ENCODE measurements around the gene RPS6KA5.
"Not testable (repeated sequence)": the region's sequence is repeated elsewhere in the genome, so short reads cannot be mapped to it uniquely, and the experiment has no call there.

Gene RPS6KA5

DNA sequence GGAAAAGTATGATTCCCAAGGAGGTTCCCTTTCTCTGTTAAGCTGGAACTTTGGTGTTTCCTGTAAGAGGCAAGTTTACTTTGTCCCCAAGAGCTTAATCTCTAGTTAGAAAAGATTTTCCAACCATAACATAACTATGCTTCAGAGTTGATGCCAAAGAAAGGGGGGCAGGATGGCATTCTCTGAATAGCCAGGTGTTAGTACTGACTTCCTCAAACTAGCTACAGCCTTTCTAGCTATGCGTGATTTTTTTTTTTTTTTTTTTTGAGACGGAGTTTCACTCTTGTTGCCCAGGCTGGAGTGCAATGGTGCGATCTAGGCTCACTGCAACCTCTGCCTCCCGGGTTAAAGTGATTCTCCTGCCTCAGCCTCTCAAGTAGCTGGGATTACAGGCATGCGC lies 204.3 kb downstream of the RPS6KA5 start:
- DNase-seq = not testable (repeated sequence)

DNA sequence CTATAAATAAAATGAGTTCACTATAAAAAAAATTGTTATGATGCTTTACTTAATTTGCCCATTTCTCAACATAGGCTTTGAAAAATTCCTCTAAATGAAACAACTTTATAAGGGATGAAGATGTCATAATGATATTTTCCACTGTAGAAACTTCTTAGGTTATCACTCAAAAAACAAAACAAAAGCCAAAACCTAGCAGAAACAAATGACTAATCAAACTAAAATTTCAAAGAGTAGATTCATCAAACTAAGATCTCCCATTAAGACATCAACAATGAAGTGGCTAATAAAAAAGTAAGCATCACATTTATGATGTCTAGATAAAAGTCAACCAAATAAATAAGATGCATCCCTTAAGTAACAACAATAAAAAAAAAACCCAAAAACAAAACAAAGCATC lies 207.3 kb downstream of the RPS6KA5 start:
- DNase-seq = no peak

DNA sequence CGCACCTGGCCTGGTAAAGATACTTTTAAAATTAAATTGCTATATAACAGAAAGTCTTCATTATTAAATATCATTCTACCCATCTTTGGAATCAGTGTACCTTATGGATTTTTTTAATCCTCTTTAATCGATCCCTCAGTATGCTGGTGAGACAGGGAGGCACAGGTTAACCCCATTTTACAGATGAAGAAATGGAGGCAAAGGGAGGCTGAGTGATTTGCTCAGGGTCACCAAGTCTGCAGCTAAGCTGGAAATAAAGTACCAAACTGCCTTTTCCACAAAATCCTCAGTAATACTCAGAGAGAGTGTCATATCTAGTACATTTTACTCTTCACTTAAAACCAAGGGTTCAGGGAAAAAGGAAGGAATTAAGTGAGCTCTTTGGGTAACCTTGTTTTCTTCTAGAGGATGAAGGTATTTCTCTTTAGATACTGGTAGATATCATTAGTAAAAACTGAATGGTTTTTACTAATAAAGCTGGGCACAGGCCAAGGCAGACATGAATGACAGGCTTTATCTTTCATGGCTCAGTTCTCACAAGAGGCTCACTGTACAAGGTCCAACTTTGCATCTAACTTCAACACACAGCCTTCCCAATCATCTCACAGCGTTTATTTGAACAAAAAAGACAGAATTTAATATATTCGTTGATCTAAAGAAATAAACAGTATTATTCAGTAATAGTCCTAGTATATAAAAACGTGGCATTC lies 209.0 kb downstream of the RPS6KA5 start:
- no peak for DNase-seq

DNA sequence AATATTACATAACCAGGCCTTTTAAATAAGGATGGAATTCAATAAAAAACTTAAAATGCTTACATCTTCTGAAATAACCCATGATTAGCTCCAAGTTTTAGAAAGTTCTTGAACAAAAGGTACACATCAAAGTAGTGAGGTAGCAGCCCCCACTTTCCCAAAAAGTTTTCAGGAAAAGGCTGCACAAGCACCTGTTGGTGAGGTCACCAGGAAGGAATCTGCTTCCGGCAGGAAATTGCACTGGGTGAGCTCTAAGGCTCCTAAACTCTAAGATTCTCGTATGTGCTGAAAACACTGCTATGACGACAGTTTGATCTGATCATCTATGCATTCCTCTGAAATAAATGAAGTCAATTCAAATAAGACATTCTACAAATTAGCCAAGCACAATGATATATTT lies 210.0 kb downstream of the RPS6KA5 start:
- no peak for DNase-seq

DNA sequence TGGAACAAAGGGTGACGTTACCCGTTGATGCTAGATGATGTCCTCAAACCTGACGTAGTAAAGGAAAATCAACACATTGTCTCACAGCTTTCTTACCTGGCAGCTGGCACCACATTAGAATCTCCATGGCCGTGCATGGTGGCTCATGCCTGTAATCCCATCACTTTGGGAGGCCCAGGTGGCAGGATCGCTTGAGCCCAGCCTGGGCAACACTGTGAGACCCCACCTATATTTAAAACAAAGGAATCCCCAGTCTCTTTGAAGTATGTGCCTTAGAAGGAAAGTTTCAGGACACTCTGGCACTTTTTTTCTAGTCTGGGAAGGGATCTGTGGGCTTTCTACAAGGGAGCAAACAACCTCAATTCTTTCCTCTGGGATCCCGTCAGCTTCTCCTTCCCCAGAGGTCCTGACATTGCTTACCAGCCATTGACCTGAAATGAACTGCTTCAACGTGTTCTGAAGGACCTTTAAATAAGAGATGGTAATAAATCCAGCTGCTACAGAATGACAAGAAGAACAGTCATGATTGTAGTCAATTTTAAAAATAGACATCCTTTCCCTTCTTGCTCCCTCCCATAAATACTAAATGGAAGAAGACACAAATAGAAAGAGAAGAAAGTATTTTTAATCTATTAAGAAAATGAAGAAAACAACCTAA lies 210.5 kb downstream of the RPS6KA5 start:
- no peak for DNase-seq

DNA sequence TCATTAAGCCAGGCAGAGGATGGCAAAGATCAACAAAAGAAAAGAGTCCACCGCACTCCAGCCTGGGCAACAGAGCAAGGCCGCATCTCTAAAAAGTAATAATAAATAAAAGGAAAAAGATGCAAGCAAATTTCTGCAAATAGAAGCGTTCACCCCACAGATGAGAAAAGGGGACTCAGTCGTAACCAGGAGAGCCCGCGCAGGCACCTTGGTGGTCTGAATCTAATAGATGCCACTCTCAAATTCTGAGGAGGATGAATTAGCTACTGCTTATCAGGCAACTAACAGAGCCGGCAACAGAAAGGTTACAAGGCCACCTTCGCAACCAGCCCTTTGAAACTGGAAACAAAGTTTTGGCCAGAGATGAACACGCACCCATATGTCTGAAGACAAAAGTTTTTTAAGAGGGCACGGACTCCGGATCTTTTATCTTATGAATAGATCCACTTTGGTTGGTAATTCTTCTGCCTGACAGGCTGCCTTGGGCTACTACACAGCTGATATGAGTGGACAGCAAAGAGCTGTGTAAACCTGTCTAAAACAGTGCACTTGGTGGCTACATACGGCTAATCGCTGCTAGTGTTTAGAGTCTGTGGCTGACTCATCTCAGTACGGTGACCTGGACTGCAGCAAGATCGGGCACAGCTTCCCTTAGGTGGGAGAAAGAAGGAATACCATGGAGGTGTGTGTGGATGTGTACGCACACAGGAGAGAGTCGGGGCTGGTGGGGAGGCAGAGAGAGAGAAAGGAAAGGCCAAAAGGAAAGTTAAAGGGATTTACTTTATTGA lies 211.3 kb downstream of the RPS6KA5 start:
- no peak for DNase-seq

DNA sequence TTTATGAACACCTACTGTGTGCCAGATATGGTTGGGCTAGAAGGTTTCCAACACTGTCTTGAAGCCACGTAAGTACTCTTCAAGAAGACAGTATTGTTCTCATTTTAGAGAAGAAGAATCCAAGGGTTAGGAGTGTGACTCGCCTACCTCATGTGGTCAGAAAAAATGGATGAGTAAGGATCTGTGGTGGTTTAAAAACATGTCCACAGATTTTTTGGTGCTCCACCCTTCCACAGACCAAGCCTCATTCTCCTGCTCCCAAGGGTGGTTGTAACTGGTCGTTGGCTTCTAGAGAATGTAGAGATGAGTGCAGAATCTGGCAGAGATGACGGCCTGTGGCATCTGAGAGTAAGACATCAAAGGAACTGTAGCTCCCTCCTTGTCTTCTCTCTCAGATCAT lies 213.9 kb downstream of the RPS6KA5 start:
- no peak for DNase-seq

DNA sequence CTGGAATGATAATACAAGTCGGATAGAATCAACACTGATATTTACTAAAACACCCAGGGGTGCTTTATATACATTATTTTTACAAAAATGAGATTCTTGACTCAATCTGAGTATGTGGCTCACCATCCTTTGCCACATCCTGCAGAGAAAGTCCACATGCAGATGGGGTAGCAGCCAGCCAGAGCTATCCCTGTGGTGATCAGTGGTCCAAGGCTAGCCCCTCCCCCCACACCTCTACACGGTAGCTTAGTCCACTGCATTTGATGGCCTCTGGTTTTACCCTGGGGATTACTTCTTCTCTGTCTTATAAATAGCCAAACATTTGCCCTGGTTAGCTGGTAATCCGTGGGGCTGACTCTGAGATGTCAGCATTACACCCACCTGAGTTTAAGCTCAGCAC lies 216.1 kb downstream of the RPS6KA5 start:
- no peak for DNase-seq

DNA sequence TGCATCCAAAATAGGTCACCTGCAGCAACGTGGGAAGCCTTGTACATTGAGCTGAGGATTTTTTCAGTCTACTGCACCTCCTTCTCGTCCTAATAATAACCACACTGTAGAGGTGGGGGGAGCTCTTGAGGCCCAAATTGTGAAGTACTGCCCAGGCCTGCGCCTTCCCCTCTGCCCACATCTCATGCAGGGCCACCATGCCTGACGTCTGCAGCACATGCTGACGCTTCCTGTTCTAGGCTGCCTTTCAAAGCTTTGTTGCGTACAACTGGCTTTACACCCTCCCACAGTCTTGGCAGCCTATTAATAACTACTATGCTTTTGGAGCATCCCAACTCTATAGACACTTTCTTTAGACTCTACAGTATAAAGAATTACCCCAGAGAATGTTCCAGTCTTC lies 217.7 kb downstream of the RPS6KA5 start:
- DNase-seq = no peak

DNA sequence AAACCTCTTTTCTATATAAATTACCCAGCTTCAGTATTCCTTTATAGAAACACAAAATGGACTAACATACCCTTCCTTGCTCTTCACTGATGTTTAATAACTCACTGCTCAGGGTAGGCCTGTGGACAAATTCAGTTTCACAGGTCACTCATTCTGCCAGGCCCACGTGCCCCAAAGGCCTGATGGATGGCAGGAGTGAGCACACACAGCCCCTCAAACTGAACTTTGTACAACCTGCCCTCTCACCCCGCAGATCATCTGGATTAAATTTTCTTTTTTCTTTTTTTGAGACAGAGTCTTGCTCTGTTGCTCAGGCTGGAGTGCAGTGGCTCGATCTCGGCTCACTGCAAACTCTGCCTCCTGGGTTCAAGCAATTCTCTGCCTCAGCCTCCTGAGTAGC lies 219.8 kb downstream of the RPS6KA5 start:
- not testable (repeated sequence) for DNase-seq

DNA sequence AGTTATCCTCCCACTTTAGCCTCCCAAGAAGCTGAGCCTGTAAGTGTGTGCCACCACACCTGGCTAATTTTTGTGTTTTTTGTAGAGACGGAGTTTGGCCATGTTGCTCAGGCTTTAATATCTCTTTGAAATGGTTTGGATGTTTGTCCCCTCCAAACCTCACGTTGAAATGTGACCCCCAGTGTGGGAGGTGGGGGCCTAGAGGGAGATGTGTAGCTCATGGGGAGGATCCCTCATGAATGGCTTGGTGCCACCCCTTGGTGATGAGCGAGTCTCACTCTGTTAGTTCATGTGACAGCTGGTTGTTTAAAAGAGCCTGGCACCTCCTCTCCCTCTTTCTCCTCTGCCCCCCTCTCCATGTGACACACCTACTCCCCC lies 220.6 kb downstream of the RPS6KA5 start:
- DNase-seq = no peak

DNA sequence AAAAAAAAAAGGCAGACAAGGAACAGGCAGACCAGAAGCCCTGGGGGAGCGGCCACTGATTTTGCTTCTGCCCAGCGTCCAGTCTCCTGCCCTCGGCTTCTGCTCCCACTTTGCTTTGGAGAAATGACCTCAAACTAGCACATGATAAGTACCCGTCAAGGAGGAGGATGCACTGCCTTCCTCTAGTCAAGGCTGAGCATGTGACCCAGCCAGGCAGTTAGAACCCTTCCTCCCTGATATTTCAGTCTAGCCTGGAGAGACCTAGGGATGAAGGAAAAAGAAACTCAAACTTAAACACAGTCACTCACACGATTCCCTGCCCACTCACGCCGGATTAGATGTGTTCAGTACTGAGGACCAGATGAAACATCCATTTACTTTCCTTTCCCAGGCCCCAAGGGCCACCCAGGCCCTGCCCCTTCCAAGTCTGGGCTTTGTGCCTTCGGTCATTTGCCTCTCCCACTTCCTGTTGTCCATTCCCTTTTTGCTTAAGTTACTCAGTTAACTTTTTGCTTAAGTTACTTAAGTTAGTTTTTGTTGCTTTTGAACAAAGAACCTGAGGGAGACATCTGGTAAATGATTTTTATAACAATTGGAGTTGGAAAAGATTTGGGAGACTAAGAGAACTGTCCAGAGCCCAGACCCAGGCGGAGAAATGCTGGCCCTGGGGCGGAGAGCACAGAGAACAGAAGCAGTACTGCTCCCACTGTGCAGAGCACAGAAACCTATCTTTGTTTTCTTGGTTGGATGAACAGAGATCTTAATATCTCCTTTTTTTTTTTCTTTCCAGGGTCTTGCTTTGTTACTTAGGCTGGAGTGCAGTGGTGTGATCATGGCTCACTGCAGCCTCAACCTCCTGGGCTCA lies 221.2 kb downstream of the RPS6KA5 start:
- DNase-seq = no peak

DNA sequence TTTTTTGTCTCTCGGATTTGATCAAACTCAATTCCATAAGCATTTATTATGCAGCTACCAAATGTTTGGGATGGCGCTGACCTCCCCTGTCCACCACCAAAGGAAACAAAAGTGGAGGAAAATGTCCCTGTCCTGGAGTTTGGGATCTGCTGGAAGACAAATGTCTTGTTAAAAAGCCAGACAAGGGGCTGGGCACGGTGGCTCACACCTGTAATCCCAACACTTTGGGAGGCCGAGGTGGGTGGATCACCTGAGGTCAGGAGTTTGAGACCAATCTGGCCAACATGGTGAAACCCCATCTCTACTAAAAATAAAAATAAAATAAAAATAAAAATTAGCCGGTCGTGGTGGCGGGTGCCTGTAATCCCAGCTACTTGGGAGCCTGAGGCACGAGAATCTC lies 221.9 kb downstream of the RPS6KA5 start:
- DNase-seq = not testable (repeated sequence)

DNA sequence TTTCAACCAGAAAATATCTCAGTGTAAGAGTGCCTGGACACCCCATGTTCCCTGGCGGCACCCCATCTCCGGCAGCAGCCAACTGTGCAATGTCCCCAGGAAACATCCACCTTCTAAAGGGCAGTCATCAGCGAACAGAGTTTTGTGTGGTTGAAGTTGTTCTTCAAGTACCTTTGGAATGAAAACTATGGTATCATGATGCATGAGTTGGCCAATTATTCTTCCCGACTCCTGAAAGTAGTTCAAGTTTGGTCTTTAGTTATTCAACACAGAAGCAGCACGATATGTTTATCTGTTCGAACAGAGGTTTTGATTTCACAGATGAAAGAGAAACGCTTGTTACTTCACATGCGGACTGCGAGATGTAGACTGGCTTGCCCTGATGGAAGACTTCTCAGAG lies 223.1 kb downstream of the RPS6KA5 start:
- no peak for DNase-seq

DNA sequence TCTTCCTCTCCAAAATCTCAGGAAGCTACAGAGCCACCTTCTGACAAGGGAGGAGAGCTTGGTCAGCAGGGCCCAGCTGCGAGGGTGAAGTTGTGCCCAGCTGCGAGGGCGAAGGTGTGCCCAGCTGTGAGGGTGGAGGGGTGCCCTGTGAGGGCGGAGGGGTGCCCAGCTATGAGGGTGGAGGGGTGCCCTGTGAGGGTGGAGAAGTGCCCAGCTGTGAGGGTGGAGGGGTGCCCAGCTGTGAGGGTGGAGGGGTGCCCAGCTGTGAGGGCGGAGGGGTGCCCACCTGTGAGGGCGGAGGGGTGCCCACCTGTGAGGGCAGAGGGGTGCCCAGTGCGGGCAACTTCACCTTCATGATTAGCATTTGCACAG lies 223.8 kb downstream of the RPS6KA5 start:
- no peak for DNase-seq

DNA sequence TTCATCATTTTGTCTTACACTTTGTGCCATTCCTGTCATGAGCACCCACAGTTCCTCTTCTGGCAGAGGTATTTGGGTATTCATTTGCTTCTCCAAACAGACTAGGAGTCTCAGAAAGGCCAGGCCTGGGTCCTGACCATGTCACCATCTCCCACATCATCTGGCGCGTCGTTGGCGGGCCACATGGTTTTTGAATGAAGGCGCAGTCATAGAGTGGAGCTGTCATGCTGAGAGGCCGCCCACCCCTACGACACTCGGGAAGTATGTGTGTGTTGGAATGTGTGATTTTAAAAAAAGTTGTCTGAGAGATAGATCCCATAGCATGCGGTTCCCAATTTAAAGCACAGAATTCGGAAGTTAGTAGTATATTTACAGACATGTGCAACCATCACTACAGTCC lies 228.6 kb downstream of the RPS6KA5 start:
- DNase-seq = no peak

DNA sequence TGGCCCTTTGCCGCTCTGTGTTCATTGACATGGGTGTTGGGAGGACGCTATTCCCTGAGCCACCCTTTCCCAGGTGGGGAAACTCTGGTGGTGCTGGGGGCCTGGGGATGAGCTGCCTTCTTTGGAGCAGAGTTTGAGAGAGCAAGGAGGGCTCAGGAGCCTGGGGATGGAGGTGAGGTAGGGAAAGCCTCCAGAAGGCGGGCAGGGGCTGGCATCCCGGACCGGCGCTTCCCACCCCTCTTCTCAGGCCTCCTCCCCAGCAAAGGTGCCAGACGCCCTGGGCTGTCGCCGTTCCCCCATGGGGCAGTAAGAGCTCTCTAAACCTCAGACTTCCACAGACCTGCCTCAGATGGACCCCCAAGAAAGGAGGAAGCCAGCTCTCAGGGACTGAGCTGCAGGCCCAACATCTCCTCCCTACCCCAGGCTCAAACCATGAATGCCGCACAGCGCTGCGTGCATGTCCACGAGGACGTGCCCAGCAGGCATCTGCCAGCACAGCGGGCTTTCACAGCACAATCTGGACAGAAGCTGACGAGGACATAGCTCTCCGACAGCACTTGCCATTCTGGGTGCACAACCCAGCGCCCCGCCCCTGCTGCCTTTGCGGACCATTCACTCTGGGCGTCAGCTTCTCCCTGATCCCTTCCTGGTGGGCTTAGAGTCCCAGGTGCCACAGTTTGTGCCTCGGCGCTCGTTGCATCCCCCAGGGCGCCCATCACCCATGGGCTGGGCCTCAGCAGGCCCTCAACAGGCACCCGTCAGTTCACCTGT lies 229.3 kb downstream of the RPS6KA5 start:
- no peak for DNase-seq

DNA sequence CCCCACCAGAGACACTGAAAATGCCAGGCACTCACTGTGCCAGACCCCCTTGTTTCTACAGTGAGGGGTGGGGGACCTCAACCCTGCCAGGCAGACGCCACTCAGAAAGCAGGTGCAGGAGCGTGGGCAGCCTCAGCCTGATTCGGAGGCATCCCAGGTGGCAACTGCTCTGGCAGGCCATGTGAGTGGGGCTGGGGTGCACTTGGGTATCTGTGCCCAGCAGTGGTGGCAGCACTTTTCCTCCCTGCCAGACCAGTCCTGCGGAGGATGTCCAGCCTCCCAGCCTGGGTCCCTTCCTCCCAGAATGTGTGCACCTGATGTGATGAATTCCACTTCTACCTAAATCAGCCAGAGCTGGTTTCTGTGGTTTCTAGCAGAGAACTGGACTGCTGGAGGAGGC lies 230.8 kb downstream of the RPS6KA5 start:
- no peak for DNase-seq

DNA sequence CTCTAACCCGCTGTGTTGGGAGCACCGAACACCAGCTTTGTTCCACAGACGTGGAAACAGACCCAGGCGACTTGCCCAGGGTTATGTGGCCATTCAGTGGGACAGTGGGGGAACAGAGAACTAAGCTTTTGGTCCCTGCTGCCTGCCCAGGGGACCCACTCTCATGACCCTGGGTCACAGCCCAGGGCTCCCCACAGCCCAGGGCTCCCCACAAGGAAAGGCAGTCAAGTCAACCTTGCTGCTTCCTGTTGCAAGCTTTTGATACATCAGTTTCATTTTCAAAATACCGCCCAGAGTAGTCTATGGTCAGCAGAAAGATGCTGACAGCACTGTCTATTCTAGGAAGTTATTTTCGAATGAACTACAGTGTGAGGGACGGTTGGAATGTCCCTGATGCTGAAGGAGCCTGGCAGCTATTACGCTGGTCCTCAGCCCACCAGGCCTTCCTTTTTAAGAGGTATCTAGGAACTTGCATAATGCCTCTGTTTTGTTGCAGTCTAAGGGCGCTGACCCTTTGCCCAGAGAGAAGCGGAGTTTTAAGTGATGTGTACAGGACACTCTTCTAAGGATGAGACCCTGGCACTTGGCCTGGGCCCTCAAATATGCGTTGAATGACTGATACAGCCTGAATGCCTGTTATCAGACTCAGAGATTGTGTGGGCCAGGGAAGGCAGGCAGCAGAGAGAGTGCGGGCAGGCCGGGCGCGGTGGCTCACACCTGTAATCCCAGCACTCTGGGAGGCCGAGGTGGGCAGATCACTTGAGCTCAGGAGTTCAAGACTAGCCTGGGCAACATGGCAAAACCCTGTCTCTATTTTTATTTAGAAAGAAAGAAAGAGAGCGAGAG lies 231.6 kb downstream of the RPS6KA5 start:
- DNase-seq = no peak

DNA sequence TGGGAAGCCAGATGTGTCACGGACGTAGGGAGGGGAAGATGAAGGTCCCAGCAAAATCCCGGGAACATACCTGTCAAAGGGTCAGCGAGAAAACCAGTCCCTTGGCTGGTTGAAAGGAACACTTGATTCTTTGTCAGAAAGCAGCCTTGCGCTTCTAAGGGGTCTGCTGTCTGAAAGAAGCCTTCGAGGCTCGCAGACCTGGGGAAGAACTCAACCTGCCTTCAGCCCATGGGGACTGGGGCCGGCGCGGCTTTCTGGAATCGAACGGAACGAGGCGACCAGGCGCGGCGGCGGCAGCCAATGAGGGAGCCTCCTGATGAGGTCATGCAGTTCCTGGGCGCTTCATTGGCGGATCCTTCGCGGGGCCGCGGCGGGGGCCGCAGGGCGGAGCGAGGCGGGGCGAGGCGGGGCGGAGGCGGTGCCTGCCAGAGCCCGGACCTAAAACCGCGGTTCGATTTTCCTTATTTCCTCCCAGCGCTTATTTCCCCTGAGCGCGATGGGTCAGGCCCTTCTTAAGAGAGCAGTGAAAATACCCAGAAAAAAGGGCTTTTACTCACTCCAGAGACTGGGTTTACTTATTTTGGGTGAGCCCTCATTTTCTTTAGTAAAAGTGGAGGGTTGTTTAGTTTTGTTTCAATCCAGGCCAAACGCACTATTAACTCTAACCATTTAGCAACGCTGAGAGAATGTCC lies 232.4 kb downstream of the RPS6KA5 start:
- DNase-seq = peak; percentile 92 to 95

DNA sequence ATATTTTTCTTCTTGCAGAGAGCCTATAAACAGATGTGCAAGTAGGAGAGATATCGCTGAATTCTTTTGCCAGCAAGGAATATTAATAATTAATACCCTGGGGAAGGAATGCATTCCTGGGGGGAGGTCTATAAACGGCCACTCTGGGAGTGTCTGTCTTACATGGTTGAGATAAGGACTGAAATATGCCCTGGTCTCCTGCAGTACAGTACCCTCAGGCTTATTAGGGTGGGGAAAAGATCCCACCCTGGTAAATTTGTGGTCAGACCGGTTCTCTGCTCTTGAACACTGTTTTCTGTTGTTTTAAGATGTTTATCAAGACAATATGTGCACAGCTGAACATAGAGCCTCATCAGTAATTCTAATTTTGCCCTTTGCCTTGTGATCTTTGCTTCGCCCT lies 236.9 kb downstream of the RPS6KA5 start:
- DNase-seq = not testable (repeated sequence)

Measured in NCI-H524 (cell line).